ENCODE measurements around the gene SLC52A1.

- TF ChIP-seq CTCF (IDR thresholded peaks at IDR 0.05) (no peak), POLR2A (IDR thresholded peaks at IDR 0.05) (no peak)
Observed at GRCh38 chr17:5011928-5012327, 23.3 kb downstream of the SLC52A1 start.

Measured in sigmoid colon (tissue), 3 donors.